GM18951 (cell line): ENCODE results near the gene RXFP2.

Experiments used
- POLR2A ChIP-seq: IDR thresholded peaks from 4 replicates; pipeline ENCODE4 v1.6.1; 2011; ENCODE audit warnings: mild to moderate bottlenecking; ENCODE audit not compliant: insufficient read length, insufficient read depth; ENCODE audit errors: extremely low read depth
- in situ Hi-C: fragments of 300-500 bp; cut with MboI; formaldehyde crosslinking; loops from one replicate; pipeline ENCODE4 v1.12.0; 2022; ENCODE audit warnings: low sequenced_read_pairs, mixed read lengths, inconsistent platforms; ENCODE audit not compliant: unreplicated experiment

Gene RXFP2, protein sequence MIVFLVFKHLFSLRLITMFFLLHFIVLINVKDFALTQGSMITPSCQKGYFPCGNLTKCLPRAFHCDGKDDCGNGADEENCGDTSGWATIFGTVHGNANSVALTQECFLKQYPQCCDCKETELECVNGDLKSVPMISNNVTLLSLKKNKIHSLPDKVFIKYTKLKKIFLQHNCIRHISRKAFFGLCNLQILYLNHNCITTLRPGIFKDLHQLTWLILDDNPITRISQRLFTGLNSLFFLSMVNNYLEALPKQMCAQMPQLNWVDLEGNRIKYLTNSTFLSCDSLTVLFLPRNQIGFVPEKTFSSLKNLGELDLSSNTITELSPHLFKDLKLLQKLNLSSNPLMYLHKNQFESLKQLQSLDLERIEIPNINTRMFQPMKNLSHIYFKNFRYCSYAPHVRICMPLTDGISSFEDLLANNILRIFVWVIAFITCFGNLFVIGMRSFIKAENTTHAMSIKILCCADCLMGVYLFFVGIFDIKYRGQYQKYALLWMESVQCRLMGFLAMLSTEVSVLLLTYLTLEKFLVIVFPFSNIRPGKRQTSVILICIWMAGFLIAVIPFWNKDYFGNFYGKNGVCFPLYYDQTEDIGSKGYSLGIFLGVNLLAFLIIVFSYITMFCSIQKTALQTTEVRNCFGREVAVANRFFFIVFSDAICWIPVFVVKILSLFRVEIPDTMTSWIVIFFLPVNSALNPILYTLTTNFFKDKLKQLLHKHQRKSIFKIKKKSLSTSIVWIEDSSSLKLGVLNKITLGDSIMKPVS

DNA sequence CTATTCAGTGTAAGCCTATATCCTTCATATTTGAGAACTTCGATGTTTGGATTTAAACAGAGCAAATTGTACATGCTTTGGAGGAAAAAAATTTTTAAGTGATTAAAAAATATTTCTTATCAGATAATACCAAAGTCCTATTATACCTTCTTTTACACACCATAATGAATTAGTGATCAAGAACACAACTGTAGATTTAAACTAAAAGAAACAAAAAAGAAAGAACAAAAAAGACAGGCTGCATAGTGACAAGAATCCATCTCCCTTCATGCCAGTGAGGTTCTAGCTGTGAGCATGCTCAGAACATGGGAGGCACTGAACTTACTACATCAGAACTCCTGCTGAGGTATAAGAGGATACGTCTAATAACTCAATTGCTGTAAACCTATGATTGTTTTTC lies at the start of gene RXFP2:
Gene RXFP2, plus strand, starts transcription at position 301 of the 400 bp plus-strand sequence. Its CDS starts 87 bp downstream, at position 388.
- in situ Hi-C loops = loop anchor here (5.0 to 25.0 kb wide), 2 partner anchors 307 to 502 kb away; no protein-coding TSS in a partner anchor
- TF ChIP-seq POLR2A = no peak

DNA sequence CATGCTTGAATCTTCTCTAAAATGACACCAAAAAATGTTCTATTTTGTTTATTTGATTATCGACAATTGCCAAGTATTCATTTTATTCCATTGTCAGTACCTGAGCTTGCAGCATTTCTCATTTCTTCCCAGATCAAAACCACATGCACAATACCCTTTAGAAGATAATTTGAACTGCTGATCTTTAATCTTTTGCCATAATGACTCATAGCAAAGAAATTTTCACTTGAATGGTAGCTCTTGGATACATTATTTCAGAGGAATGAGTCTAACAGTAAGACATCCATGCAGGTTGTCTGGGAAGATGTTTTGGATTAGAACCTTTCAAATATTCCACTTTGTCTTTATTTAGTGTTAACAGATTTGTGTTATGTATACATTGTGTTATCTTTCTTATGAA lies 42.0 kb upstream of the RXFP2 start:
- in situ Hi-C loops = no loop called here
- TF ChIP-seq POLR2A = no peak

DNA sequence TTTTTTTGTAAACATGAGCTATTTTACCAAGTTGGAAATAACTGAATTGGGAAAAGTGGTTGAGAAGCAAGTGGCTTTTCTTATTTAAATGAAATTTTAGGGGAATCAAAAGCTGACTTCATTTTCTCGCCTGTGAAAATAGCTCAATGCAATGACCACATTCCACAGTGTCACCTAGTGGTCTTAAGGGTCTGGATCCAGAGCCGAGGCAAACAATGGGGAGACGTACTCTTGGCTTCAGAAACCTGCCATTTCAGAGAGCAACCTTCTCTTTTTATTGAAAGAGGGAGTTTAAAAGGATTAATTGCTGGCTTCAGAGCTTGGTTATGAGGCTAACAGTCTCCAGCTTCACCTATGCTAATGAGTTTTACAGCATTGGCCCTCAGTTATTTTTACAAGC lies 39.7 kb upstream of the RXFP2 start:
- TF ChIP-seq POLR2A = no peak
- in situ Hi-C loops = no loop called here

DNA sequence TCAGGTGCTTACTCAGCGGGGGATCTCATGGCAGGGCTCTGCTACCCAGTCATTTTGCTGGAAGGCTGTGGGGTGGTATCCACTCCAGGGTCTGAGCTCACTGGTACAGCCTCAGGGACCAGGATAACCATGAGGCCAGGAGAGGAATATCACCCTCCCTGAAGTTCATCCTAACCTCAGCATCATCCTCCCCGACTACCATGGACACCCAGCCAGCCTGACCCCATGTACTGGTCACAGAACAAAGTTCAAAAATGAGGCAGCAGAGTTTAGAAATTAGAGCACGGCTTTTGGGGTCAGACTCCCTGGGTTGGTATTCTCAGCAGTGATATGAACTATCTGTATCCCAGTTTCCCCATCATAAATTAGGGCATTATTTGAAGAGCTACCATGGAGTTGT lies 35.5 kb upstream of the RXFP2 start:
- in situ Hi-C loops = no loop called here
- TF ChIP-seq POLR2A = no peak

DNA sequence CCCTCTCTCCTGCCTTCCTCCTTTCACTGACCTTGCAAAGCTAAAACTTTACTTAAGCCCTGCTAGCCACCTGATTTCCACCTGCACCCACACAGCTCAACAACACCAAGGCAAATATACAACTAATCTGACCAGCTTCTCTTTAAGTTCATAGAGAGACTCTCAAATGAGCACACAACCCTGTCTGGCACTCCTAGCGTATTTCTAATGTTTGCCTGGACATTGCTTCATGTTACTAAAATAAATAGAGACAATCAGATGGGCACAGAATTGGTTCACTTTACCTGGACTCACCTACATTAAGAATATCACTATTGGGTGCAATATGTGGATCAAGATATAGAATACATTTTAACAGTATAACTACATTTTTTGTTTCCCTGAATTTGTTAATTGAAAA lies 33.2 kb upstream of the RXFP2 start:
- no peak for TF ChIP-seq POLR2A
- in situ Hi-C loops = no loop called here

DNA sequence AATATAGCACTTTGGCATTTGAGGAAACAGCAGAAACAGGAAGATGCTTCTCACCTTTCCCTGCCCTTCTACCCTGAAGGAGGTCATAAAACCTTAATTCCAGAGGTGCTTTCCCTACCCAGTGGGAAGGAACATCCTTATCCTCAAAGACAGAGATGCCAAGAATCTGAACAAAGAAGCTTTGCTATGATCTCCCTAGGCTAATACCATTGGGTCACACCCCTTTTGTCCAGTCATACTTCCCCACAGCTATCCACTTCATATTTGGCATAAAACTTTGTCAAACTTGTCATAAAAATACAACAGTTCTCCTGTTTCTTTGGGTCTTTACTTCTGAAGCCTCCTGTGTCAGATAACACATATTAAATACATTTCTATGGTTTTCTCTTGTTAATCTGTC lies 21.7 kb upstream of the RXFP2 start:
- no peak for TF ChIP-seq POLR2A
- in situ Hi-C loops = no loop called here

DNA sequence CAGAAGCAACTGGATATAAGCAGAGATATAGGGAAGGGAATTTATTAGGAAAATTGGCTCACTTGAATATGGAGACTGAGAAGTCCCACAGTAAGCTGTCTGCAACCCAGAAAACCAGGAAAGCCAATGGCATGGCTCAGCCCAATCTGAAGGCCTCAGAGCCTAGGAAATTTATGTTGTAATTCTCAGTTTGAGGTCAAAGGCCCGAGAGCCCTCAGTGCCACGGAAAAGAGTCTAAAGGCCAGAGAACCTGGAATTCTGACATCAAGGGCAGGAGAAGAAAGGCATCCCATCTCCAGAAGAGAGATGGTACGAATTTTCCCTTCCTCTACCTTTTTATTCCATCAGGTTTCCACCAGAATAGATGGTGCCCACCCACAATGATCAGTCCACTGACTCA lies 20.1 kb upstream of the RXFP2 start:
- in situ Hi-C loops = no loop called here
- TF ChIP-seq POLR2A = no peak

DNA sequence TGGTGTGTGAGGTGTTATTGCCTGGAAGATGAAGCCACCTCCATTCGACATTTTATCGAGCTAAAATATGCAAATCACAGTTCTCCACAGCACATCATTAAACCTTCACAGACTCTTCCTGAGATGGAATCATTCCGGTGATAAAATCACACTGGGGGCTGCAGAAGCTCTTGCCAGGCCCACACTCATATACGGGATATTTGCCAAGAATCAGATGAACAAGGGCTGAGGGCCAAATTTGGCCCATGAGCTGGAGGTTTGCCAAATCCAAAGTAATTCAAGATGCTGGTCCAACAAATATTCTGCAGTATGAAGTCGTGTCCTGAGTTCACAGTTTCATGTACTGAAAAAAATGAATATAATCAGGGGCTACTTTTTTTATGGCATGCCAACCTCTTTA lies 16.7 kb upstream of the RXFP2 start:
- in situ Hi-C loops = no loop called here
- no peak for TF ChIP-seq POLR2A

DNA sequence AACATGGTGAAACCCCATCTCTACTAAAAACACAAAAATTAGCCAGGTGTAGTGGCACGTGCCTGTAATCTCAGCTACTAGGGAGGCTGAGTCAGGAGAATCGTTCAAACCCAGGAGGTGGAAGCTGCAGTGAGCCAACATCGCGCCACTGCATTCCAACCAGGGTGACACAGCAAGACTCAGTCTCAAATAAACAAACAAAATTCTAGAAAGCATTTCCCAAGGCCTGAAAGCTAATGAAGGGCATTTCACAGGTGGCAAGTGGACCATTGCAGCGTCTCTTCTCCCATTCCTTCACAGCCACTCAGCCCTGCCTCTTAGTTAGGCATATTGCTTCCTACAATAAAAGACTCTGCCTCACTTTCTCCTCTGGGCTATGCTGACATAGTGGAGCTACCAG lies 13.5 kb upstream of the RXFP2 start:
- TF ChIP-seq POLR2A = no peak
- in situ Hi-C loops = loop anchor here (25.0 kb wide), 1 partner anchor 489 kb away; no protein-coding TSS in a partner anchor

DNA sequence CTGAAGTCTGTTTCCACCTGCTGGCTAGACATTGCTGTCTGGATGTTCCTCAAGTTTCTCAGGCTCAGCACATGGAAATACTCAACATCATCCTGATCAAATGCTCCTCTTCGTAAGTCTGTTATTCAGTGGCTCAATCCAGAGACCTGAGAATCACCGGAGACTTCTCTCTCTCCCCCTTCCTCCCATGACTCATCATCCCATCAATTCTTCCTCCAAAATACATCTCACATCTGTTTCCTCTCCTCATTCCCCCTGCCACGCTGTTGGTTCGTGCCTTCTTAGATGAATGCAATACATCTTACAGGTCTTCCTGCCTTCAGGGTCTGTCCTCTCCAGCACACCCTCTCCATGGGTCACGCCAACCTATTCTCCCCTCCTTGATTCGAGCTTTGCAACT lies 7.4 kb upstream of the RXFP2 start:
- in situ Hi-C loops = loop anchor here (25.0 kb wide), 1 partner anchor 495 kb away; no protein-coding TSS in a partner anchor
- TF ChIP-seq POLR2A = no peak

DNA sequence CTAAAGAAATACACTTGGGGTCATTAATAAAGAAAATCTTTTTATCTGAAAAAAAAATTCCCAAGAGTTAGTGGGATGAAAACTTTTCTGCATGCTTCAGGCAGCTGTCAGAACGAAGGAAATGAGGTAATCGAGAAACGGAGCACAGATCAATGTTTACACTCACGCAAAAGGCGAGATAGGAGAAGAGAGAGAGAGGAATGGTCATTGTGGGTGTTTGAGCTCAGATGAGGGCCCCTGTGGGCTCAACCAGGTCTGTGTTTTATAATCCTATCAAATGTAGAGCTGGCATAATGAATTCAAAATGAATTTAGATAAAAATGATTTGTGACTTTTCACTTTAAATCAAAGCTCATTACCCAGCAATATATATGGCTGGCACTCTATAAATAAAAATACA lies 6.3 kb upstream of the RXFP2 start:
- in situ Hi-C loops = loop anchor here (25.0 kb wide), 1 partner anchor 496 kb away; no protein-coding TSS in a partner anchor
- TF ChIP-seq POLR2A = no peak

DNA sequence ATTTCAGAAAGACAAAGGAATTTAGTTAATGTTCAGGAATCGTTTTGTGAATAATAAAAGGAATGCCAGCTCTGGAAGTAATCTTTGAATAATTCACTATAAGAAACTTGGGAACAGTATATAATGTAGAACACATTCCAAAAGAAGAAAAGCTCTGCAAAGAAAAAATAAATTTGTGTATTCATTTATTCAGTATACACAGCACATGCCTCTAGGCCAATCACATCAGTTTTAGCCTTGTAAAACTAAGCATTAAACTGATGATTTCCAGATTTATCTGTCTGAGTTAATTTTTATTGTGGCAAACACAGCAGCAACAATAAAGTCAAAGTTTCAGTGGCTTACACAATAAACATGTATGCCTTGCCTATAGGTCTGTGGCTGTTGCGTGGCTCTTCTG lies 5.7 kb upstream of the RXFP2 start:
- no peak for TF ChIP-seq POLR2A
- in situ Hi-C loops = loop anchor here (25.0 kb wide), 1 partner anchor 496 kb away; no protein-coding TSS in a partner anchor

DNA sequence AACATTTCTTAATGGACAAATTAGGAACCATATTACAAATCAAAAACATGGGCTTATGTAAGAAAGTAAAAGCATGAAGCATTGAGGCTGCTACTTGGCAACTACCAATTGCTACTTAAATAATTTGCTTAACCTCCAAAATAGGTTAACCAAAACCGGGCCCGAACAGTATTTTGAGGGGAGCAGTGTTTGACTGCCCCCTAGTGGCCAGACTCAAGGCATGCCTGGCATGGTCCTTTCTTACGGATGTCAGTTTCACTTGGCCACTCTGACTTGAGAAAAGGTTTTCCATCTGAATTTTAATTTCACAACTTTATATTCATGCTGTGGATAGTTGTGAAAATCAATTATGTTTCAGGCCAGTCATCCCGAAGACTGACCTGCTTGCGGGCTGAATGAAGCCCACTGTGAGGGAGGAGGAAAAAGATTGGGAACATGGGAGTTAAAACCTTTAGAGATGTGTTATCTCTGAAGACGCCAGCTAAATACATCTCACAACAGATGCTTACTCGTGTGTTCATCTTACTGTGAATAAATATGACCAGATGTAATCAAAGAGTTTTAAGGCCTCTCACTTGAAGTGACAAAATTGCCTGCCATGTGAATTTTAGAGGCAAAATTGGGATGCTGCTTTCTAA lies 2.9 kb downstream of the RXFP2 start:
- in situ Hi-C loops = loop anchor here (25.0 kb wide), 1 partner anchor 505 kb away; no protein-coding TSS in a partner anchor
- TF ChIP-seq POLR2A = no peak
